LoVo (cell line): ENCODE data around the gene GALNT12.

Experiments used
- DNase-seq: peaks from one replicate; pipeline ENCODE4 v3.0.0-alpha.2; 2016; ENCODE audit warnings: low spot score

The GALNT12 gene

GRCh38 chr9:98801969-98802371 lies 5.5 kb upstream of the GALNT12 start:
- DNase-seq, result no peak

GRCh38 chr9:98804083-98804482 lies 3.4 kb upstream of the GALNT12 start:
- DNase-seq, result no peak

GRCh38 chr9:98805506-98806272 lies 1.8 kb upstream of the GALNT12 start:
- DNase-seq, result no peak

GRCh38 chr9:98806394-98807035 lies 955 bp upstream of the GALNT12 start:
- DNase-seq, result no peak

- DNase-seq, result no peak
Observed at GRCh38 chr9:98807814-98808195, 335 bp downstream of the GALNT12 start.

GRCh38 chr9:98808411-98808815 lies 943 bp downstream of the GALNT12 start:
- peak; percentile 77 for DNase-seq

- peak; percentile 12 for DNase-seq
Observed at GRCh38 chr9:98808875-98809274, 1.4 kb downstream of the GALNT12 start.

GRCh38 chr9:98809311-98810101 lies 2.0 kb downstream of the GALNT12 start:
- DNase-seq, result no peak

- no peak for DNase-seq
Observed at GRCh38 chr9:98810102-98810842, 2.8 kb downstream of the GALNT12 start.

- DNase-seq, result no peak
Observed at GRCh38 chr9:98811051-98811650, 3.7 kb downstream of the GALNT12 start.

- no peak for DNase-seq
Observed at GRCh38 chr9:98815391-98815951, 8.0 kb downstream of the GALNT12 start.

- no peak for DNase-seq
Observed at GRCh38 chr9:98818764-98819163, 11.3 kb downstream of the GALNT12 start.

- no peak for DNase-seq
Observed at GRCh38 chr9:98819231-98819630, 11.8 kb downstream of the GALNT12 start.

- DNase-seq, result no peak
Observed at GRCh38 chr9:98821831-98822230, 14.4 kb downstream of the GALNT12 start.

- no peak for DNase-seq
Observed at GRCh38 chr9:98822661-98823060, 15.2 kb downstream of the GALNT12 start.

GRCh38 chr9:98823666-98824334 lies 16.3 kb downstream of the GALNT12 start:
- no peak for DNase-seq

GRCh38 chr9:98825414-98825813 lies 17.9 kb downstream of the GALNT12 start:
- DNase-seq, result no peak

GRCh38 chr9:98826716-98827115 lies 19.2 kb downstream of the GALNT12 start:
- DNase-seq, result no peak

GRCh38 chr9:98829766-98830165 lies 22.3 kb downstream of the GALNT12 start:
- DNase-seq, result no peak

GRCh38 chr9:98830554-98830953 lies 23.1 kb downstream of the GALNT12 start:
- DNase-seq, result no peak

GRCh38 chr9:98831696-98832095 lies 24.2 kb downstream of the GALNT12 start:
- DNase-seq, result no peak
